Coronary artery (tissue), 2 donors: ENCODE measurements around the gene PEDS1.

Experiments
- DNase-seq: peaks from one replicate; pipeline ENCODE4 v3.0.0-alpha.2; 2017; ENCODE audit warnings: low spot score
- H3K27ac ChIP-seq, 2 donors: fragments of 200-600 bp; sonication (generic); one replicate each; pipeline ENCODE4 v1.5.1; 2016 to 2019
- H3K4me3 ChIP-seq: fragments of 200-600 bp; sonication (generic); 2 replicates; pipeline ENCODE4 v1.5.1; 2016; ENCODE audit warnings: mild to moderate bottlenecking, moderate library complexity
- CTCF ChIP-seq: fragments of 200-600 bp; sonication (generic); IDR thresholded peaks from one replicate; pipeline ENCODE4 v1.5.1; 2019; ENCODE audit warnings: antibody characterized with exemption

Gene PEDS1

GRCh38 chr20:50129662-50130355 is 23.7 kb downstream of the PEDS1 start:
- DNase-seq, result no peak
- Histone ChIP-seq H3K4me3 (no peak overlapping the region), H3K27ac (peak overlapping the region in 1 of 2 donors; percentile 72)
- no peak for TF ChIP-seq CTCF

- no peak for TF ChIP-seq CTCF
- no peak overlapping the region for H3K27ac ChIP-seq
- no peak for DNase-seq
- H3K4me3 ChIP-seq, result no peak overlapping the region
These were observed 25.0 kb downstream of the PEDS1 start for GRCh38 chr20:50128520-50128905.

- no peak overlapping the region for H3K27ac ChIP-seq
- DNase-seq, result no peak
- TF ChIP-seq CTCF, result no peak
- H3K4me3 ChIP-seq, result no peak overlapping the region
These were observed 25.7 kb downstream of the PEDS1 start for GRCh38 chr20:50127587-50128519.

GRCh38 chr20:50126662-50127061 is 26.9 kb downstream of the PEDS1 start:
- H3K27ac ChIP-seq, result no peak overlapping the region
- no peak overlapping the region for H3K4me3 ChIP-seq
- no peak for DNase-seq
- TF ChIP-seq CTCF, result no peak

GRCh38 chr20:50125279-50125678 is 28.2 kb downstream of the PEDS1 start:
- no peak for TF ChIP-seq CTCF
- H3K4me3 ChIP-seq, result no peak overlapping the region
- no peak for DNase-seq
- H3K27ac ChIP-seq, result no peak overlapping the region

- no peak for DNase-seq
- Histone ChIP-seq H3K4me3 (no peak overlapping the region), H3K27ac (no peak overlapping the region)
- no peak for TF ChIP-seq CTCF
These were observed 29.0 kb downstream of the PEDS1 start for GRCh38 chr20:50124496-50124895.

GRCh38 chr20:50123418-50123817 is 30.1 kb downstream of the PEDS1 start:
- no peak overlapping the region for H3K27ac ChIP-seq
- DNase-seq, result no peak
- no peak for TF ChIP-seq CTCF
- H3K4me3 ChIP-seq, result no peak overlapping the region
